ENCODE measurements around the gene MAD1L1. TPM values are rescaled to one million over a fixed set of nuclear protein-coding genes. Genes with fewer than 3 reads are reported as not detected.

Gene MAD1L1
- total and polyA plus RNA-seq, 2 of the 8 experiments (the other 6 are each of a cell fraction or from before 2014, with no cell fraction given), result 40.4 to 44.6 TPM

- H3K14ac ChIP-seq (ENCODE audit: insufficient read length), result no peak overlapping the region
- no peak overlapping the region for H2AFZ ChIP-seq (ENCODE audit: low read length)
- TF ChIP-seq KDM4A (IDR thresholded peaks at IDR 0.05; ENCODE audit: low read depth, low read length, severe bottlenecking), result no peak
- no peak for TF ChIP-seq POU5F1 (IDR thresholded peaks at IDR 0.05; ENCODE audit: low read depth, low read length)
- TF ChIP-seq EGR1 (IDR thresholded peaks at IDR 0.05; ENCODE audit: borderline replicate concordance, low read depth, low read length), result no peak
- TF ChIP-seq RFX5 (IDR thresholded peaks at IDR 0.05; ENCODE audit: borderline replicate concordance, low read depth, low read length), result no peak
- no peak for TF ChIP-seq HDAC2 (IDR thresholded peaks at IDR 0.05; ENCODE audit: borderline replicate concordance in 1 of 2, low read depth in 2 of 2, low read length in 2 of 2)
- TF ChIP-seq RNF2 (IDR thresholded peaks at IDR 0.05; ENCODE audit: borderline replicate concordance, low read depth, low read length, missing control alignments, poor library complexity, severe bottlenecking), result no peak
- H2BK120ac ChIP-seq (replicated peaks; ENCODE audit: low read depth, low read length), result no peak overlapping the region
- H3K36me3 ChIP-seq (ENCODE audit: control insufficient read depth in 2 of 4, insufficient read depth in 4 of 4, low read length in 3 of 4), result no peaks in the 10 kb centered on the region
- H3K27ac ChIP-seq (ENCODE audit: low read depth, low read length), result no peak overlapping the region; the same call in 1 of the 2 replicates
- peaks cover 0 to 9% of the 10 kb centered on the region in 2 experiments for H4K20me1 ChIP-seq (replicated peaks in 1 of 2; ENCODE audit: control insufficient read depth in 1 of 2, insufficient read depth in 2 of 2, low read length in 2 of 2)
- no peak overlapping the region for H3K4me3 ChIP-seq (ENCODE audit: extremely low read depth in 1 of 4, insufficient read depth in 2 of 4, low read depth in 3 of 4, low read length in 4 of 4)
- H4K8ac ChIP-seq (ENCODE audit: extremely low read depth, insufficient read depth, low read length), result no peak overlapping the region
- no peak overlapping the region for H2BK20ac ChIP-seq (ENCODE audit: low read length)
- no peak overlapping the region for H3K18ac ChIP-seq (ENCODE audit: extremely low read depth, low read length)
- WGBS, 2 experiments (ENCODE audit: extremely low coverage in 1 of 2, insufficient coverage in 1 of 2, insufficient read length in 1 of 2, insufficient replicate concordance in 2 of 2, low coverage in 1 of 2, low lambda C conversion rate in 2 of 2, missing lambda C conversion rate in 1 of 2), result 95% methylated on average over 7 of the region's 13 CpGs; no CpG with 5 or more reads in 1 of the 2 experiments
- no peak overlapping the region for H2BK5ac ChIP-seq (ENCODE audit: low read depth, low read length)
- no peaks in the 10 kb centered on the region for H3K23me2 ChIP-seq (ENCODE audit: low read depth, low read length)
- peaks cover 0 to 8% (median 2%) of the 10 kb centered on the region in 4 experiments; a peak in 3 of 7 replicates for H3K4me1 ChIP-seq (replicated peaks in 1 of 4; ENCODE audit: control insufficient read depth in 3 of 4, insufficient read depth in 4 of 4, low read length in 3 of 4)
- no peak overlapping the region for H3K4me2 ChIP-seq (ENCODE audit: insufficient read depth in 1 of 2, low read depth in 2 of 2, low read length in 2 of 2)
- DNase-seq (ENCODE audit: low read depth in 1 of 2, low spot score in 2 of 2), result no peak
- POLR2A ChIA-PET (ENCODE audit: partially characterized antibody), result interaction anchor here (0.8 to 1.0 kb wide), 2 partner anchors 8 to 19 kb away, joined by 3 read pairs; no protein-coding TSS in a partner anchor
- H3K79me1 ChIP-seq (ENCODE audit: low read depth, low read length), result peaks cover 10% of the 10 kb centered on the region
- no peak overlapping the region for H2AK5ac ChIP-seq (ENCODE audit: low read depth, low read length)
- H4K91ac ChIP-seq (replicated peaks; ENCODE audit: insufficient read length, low read length), result no peak overlapping the region
- FAIRE-seq, result no peak
- H3K9ac ChIP-seq (replicated peaks in 1 of 4; ENCODE audit: extremely low read depth in 1 of 4, low read depth in 3 of 4, low read length in 3 of 4), result no peak overlapping the region
- H3K56ac ChIP-seq (replicated peaks; ENCODE audit: insufficient read length, low read depth, low read length), result no peak overlapping the region
- no peaks in the 10 kb centered on the region for H3K27me3 ChIP-seq (replicated peaks in 1 of 4; ENCODE audit: control insufficient read depth in 3 of 4, extremely low read depth in 1 of 4, insufficient read depth in 3 of 4, low read length in 3 of 4)
- no peak overlapping the region for H4K5ac ChIP-seq (ENCODE audit: insufficient read length, low read depth, low read length)
- H3K79me2 ChIP-seq (ENCODE audit: control insufficient read depth in 1 of 2, insufficient read depth in 2 of 2, low read length in 2 of 2), result peaks cover 0 to 4% of the 10 kb centered on the region in 2 experiments; a peak in 1 of 4 replicates
- H3K4ac ChIP-seq (replicated peaks; ENCODE audit: insufficient read length, low read depth, low read length), result no peak overlapping the region
- H2BK15ac ChIP-seq (ENCODE audit: low read length), result no peak overlapping the region
- CTCF ChIA-PET (ENCODE audit: partially characterized antibody), result interaction anchor here (1.6 kb wide), 1 partner anchor 20 kb away, joined by 4 read pairs; no protein-coding TSS in a partner anchor
- no peak overlapping the region for H2BK12ac ChIP-seq (ENCODE audit: low read depth, low read length)
- H3K9me3 ChIP-seq (ENCODE audit: insufficient read depth in 2 of 2, low read depth in 1 of 2, low read length in 1 of 2), result no peaks in the 10 kb centered on the region
- no peak overlapping the region for H3K23ac ChIP-seq (ENCODE audit: insufficient read length)
Observed at GRCh38 chr7:2052657-2053048, 180.1 kb downstream of the MAD1L1 start.
